Mesothelial cell of epicardium (in vitro differentiated cells): Measurements from ENCODE around the gene COG8. TPM values are rescaled to one million over a fixed set of nuclear protein-coding genes. Genes with fewer than 3 reads are reported as not detected.
"Not testable (repeated sequence)": the region's sequence is repeated elsewhere in the genome, so short reads cannot be mapped to it uniquely, and the experiment has no call there.

Experiments used
- DNase-seq, 2 experiments: peaks; one replicate each; pipeline ENCODE4 v3.0.0; 2021; ENCODE audit warnings: low spot score in 2 of 2; ENCODE audit not compliant: unreplicated experiment in 2 of 2
- H3K27ac Mint-ChIP-seq: 2 replicates; pipeline ENCODE4 v1.8.0; 2021; ENCODE audit warnings: mixed read lengths
- H3K27me3 Mint-ChIP-seq: 2 replicates; pipeline ENCODE4 v1.8.0; 2021; ENCODE audit warnings: low read depth, mixed read lengths
- H3K36me3 Mint-ChIP-seq: 2 replicates; pipeline ENCODE4 v1.8.0; 2021; ENCODE audit warnings: mixed read lengths
- H3K4me1 Mint-ChIP-seq: 2 replicates; pipeline ENCODE4 v1.8.0; 2021; ENCODE audit warnings: mixed read lengths
- H3K4me3 Mint-ChIP-seq: 2 replicates; pipeline ENCODE4 v1.8.0; 2021; ENCODE audit warnings: mild to moderate bottlenecking, moderate library complexity, mixed read lengths
- H3K9me3 Mint-ChIP-seq: 2 replicates; pipeline ENCODE4 v1.8.0; 2021; ENCODE audit warnings: mixed read lengths
- CTCF ChIP-seq: fragments of 200-600 bp; sonication (generic); IDR thresholded peaks from one replicate; pipeline ENCODE4 v1.5.0; 2021; ENCODE audit warnings: antibody characterized with exemption; ENCODE audit not compliant: unreplicated experiment
- total RNA-seq: library from RNA; stranded (reverse); gene quantifications from 3 replicates; pipeline ENCODE4 v1.2.1, GENCODE V29; 2021

The COG8 gene
- total RNA-seq, 1 donor from 2014 or later = 49.4 TPM

DNA sequence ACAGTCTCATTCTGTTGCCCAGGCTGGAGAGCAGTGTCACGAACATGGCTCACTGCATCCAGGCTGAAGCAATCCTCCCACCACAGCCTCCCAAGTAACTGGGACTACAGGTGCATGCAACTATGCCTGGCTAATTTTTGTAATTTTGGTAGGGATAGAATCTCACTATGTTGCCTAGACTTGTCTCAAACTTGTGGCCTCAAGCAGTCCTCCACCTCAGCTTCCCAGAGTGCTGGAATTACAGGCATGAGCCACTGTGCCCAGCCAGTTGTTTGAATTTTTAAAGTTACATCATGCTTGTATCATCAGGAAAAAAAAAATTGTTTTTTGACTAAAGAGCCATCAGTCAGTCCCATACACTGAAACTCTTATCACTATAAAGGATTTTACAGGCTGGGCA, 45.3 kb downstream of the COG8 start:
- TF ChIP-seq CTCF = no peak
- Mint-ChIP-seq H3K27ac (no peak overlapping the region), H3K36me3 (peaks cover 8% of the 10 kb centered on the region), H3K4me3 (no peak overlapping the region), H3K9me3 (no peaks in the 10 kb centered on the region), H3K4me1 (no peaks in the 10 kb centered on the region), H3K27me3 (no peaks in the 10 kb centered on the region)
- DNase-seq = no peak

GRCh38 chr16:69293401-69293800, 46.0 kb downstream of the COG8 start:
- no peaks in the 10 kb centered on the region for H3K4me1 Mint-ChIP-seq
- no peaks in the 10 kb centered on the region for H3K27me3 Mint-ChIP-seq
- peaks cover 6% of the 10 kb centered on the region for H3K36me3 Mint-ChIP-seq
- no peaks in the 10 kb centered on the region for H3K9me3 Mint-ChIP-seq
- TF ChIP-seq CTCF = no peak
- DNase-seq = no peak
- H3K27ac Mint-ChIP-seq = no peak overlapping the region
- no peak overlapping the region for H3K4me3 Mint-ChIP-seq

GRCh38 chr16:69291657-69292056, 47.7 kb downstream of the COG8 start:
- not testable (repeated sequence) for H3K4me1 Mint-ChIP-seq, H3K27me3 Mint-ChIP-seq, H3K9me3 Mint-ChIP-seq, H3K4me3 Mint-ChIP-seq, H3K36me3 Mint-ChIP-seq, H3K27ac Mint-ChIP-seq, DNase-seq

DNA sequence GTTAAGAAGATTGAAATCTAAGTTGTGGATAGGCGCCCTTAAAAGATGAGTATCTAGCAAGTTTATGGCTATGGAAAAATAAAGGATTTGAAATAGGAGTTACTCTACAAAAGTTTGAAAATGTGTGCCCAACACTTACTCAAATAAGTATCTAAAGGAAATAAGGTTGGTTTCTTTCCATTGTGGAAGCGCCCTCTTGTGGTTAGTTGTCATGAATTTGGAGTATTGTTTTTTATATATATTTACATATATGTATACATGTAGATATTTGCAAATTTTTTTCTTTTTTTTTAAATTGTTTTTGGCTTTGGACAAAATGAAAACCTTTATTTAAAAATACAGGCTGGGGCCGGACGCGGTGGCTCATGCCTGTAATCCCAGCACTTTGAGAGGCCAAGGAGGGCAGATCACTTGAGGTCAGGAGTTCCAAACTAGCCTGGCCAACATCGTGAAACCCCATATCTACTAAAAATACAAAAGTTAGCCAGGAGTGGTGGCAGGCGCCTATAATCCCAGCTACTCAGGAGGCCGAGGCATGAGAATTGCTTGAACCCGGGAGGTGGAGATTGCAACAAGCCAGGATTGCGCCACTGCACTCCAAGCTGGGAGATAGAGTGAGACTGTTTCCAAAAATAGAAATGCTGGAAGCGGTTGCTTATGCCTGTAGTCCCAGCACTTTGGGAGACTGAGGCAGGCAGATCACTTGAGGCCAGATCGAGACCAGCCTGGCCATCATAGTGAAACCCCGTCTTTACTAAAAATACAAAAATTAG, 52.2 kb downstream of the COG8 start:
- TF ChIP-seq CTCF = peak; percentile 84
- no peak for DNase-seq
- Mint-ChIP-seq H3K9me3 (no peaks in the 10 kb centered on the region), H3K4me1 (peaks cover 2% of the 10 kb centered on the region), H3K4me3 (no peak overlapping the region), H3K27me3 (no peaks in the 10 kb centered on the region), H3K27ac (no peak overlapping the region), H3K36me3 (peaks cover 10% of the 10 kb centered on the region)

GRCh38 chr16:69285240-69285639, 54.1 kb downstream of the COG8 start:
- Mint-ChIP-seq H3K36me3 (peaks cover 12% of the 10 kb centered on the region), H3K9me3 (no peaks in the 10 kb centered on the region), H3K27ac (no peak overlapping the region), H3K4me1 (peaks cover 2% of the 10 kb centered on the region), H3K4me3 (no peak overlapping the region), H3K27me3 (no peaks in the 10 kb centered on the region)
- DNase-seq = no peak
- TF ChIP-seq CTCF = no peak

GRCh38 chr16:69283851-69284250, 55.5 kb downstream of the COG8 start:
- Mint-ChIP-seq H3K4me3 (no peak overlapping the region), H3K4me1 (peaks cover 2% of the 10 kb centered on the region), H3K36me3 (peaks cover 11% of the 10 kb centered on the region), H3K27ac (no peak overlapping the region), H3K27me3 (no peaks in the 10 kb centered on the region), H3K9me3 (no peaks in the 10 kb centered on the region)
- no peak for TF ChIP-seq CTCF
- DNase-seq = no peak
